Peyer's patch (tissue), 4 donors: ENCODE data around the gene PGAM2.

ENCODE experiments used
- POLR2A ChIP-seq, 2 donors: fragments of 450-650 bp; IDR thresholded peaks; one replicate each; pipeline ENCODE4 v1.5.1; 2017; ENCODE audit warnings: antibody characterized with exemption in 2 of 2, mild to moderate bottlenecking in 2 of 2, moderate library complexity in 2 of 2
- TF ChIP-seq, protein P1 (sequence below), 6 experiments: fragments of 450-650 bp in 4 of 6; fragments of 200-600 bp in 2 of 6; sonication (generic) in 1 of 6; IDR thresholded peaks; one replicate each; pipeline ENCODE4 v1.5.1; 2017 to 2019; ENCODE audit warnings: antibody characterized with exemption in 6 of 6, mild to moderate bottlenecking in 3 of 6, moderate library complexity in 1 of 6

DNA sequence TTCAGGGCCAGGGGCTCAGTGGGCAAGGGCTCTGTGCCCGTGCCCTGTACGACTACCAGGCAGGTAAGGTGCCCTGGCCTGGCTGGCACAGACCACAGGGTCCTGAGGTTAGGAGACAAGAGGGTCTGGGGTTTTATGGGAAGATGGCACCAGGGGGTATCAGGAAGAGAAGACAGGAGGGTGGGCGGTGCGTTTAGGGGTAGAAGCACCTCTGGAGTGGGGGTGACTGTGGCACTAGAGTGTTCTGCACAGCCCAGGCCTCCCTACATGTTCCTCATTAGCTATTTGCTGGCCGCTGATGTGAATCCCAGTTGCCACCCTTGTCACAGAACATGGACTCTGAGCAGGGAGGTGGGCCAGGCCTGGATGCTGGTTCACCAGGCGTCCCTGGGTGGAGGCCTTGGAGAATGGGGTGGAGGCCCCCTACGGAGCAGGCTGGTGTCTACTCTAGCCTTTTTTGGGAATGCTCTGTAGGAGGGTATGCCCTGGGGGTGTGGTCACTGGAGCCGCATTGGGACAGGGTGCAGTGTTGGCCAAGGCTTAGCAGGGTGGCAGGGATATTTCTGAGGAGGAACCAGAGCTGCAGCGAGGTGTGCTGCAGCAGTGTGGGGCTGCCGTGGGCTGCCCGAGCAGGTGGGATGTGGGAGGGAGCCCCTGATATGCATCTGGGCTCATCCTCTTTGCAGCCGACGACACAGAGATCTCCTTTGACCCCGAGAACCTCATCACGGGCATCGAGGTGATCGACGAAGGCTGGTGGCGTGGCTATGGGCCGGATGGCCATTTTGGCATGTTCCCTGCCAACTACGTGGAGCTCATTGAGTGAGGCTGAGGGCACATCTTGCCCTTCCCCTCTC, 5.0 kb downstream of the PGAM2 start:
- TF ChIP-seq, protein P1, sequence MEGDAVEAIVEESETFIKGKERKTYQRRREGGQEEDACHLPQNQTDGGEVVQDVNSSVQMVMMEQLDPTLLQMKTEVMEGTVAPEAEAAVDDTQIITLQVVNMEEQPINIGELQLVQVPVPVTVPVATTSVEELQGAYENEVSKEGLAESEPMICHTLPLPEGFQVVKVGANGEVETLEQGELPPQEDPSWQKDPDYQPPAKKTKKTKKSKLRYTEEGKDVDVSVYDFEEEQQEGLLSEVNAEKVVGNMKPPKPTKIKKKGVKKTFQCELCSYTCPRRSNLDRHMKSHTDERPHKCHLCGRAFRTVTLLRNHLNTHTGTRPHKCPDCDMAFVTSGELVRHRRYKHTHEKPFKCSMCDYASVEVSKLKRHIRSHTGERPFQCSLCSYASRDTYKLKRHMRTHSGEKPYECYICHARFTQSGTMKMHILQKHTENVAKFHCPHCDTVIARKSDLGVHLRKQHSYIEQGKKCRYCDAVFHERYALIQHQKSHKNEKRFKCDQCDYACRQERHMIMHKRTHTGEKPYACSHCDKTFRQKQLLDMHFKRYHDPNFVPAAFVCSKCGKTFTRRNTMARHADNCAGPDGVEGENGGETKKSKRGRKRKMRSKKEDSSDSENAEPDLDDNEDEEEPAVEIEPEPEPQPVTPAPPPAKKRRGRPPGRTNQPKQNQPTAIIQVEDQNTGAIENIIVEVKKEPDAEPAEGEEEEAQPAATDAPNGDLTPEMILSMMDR (IDR thresholded peaks at IDR 0.05): no peak
- no peak for TF ChIP-seq POLR2A (IDR thresholded peaks at IDR 0.05)
